Muscle of arm (tissue), 14 donors: ENCODE results near the gene CCDC134. TPM values are rescaled to one million over a fixed set of nuclear protein-coding genes. Genes with fewer than 3 reads are reported as not detected.

ENCODE experiments used
- DNase-seq: peaks from one replicate; pipeline ENCODE4 v3.0.0-alpha.2; 2013
- long read RNA-seq, 11 donors: transcript quantifications; one replicate each; lab custom pipeline, GENCODE V29; 2026
- polyA plus RNA-seq, 12 donors: library from polyadenylated mRNA; unstranded; fragments of 120-200 nt; gene quantifications; one replicate each; pipeline ENCODE4 v1.2.1, GENCODE V29; 2013; ENCODE audit not compliant: insufficient read length in 12 of 12

Gene CCDC134
- 10 to 100 TPM in 5 of 12 donors, 1 to 10 TPM in 6, not detected in 1; 7.6 to 21.0 (median 9.7) TPM for polyA plus RNA-seq
- long read RNA-seq, donor 1, partial matches to known transcripts = 17 of 19 reads
- long read RNA-seq, donor 1, other reads (novel, unspliced or antisense) = 0 of 19 reads
- long read RNA-seq, donor 2, partial matches to known transcripts = 0 of 1 reads
- long read RNA-seq, donor 2, other reads (novel, unspliced or antisense) = 0 of 1 reads
- long read RNA-seq, donor 3, partial matches to known transcripts = 0 of 1 reads
- long read RNA-seq, donor 3, other reads (novel, unspliced or antisense) = 0 of 1 reads
- long read RNA-seq, donor 4 = 0 reads
- long read RNA-seq, donor 5, partial matches to known transcripts = 0 of 2 reads
- long read RNA-seq, donor 5, other reads (novel, unspliced or antisense) = 0 of 2 reads
- long read RNA-seq, donor 6, partial matches to known transcripts = 0 of 3 reads
- long read RNA-seq, donor 6, other reads (novel, unspliced or antisense) = 0 of 3 reads
- long read RNA-seq, donor 7, partial matches to known transcripts = 0 of 1 reads
- long read RNA-seq, donor 7, other reads (novel, unspliced or antisense) = 0 of 1 reads
- long read RNA-seq, donor 8, partial matches to known transcripts = 0 of 4 reads
- long read RNA-seq, donor 8, other reads (novel, unspliced or antisense) = 0 of 4 reads
- long read RNA-seq, donor 9, partial matches to known transcripts = 0 of 2 reads
- long read RNA-seq, donor 9, other reads (novel, unspliced or antisense) = 0 of 2 reads
- long read RNA-seq, donor 10, partial matches to known transcripts = 0 of 4 reads
- long read RNA-seq, donor 10, other reads (novel, unspliced or antisense) = 0 of 4 reads
- long read RNA-seq, donor 11, partial matches to known transcripts = 0 of 1 reads
- long read RNA-seq, donor 11, other reads (novel, unspliced or antisense) = 0 of 1 reads

- peak; percentile 88 for DNase-seq
Measured at GRCh38 chr22:41800348-41801146, at the start of gene CCDC134. Gene CCDC134 (plus strand): TSS chr22:41800679. CDS start chr22:41808891, 8,212 bp downstream.

DNA sequence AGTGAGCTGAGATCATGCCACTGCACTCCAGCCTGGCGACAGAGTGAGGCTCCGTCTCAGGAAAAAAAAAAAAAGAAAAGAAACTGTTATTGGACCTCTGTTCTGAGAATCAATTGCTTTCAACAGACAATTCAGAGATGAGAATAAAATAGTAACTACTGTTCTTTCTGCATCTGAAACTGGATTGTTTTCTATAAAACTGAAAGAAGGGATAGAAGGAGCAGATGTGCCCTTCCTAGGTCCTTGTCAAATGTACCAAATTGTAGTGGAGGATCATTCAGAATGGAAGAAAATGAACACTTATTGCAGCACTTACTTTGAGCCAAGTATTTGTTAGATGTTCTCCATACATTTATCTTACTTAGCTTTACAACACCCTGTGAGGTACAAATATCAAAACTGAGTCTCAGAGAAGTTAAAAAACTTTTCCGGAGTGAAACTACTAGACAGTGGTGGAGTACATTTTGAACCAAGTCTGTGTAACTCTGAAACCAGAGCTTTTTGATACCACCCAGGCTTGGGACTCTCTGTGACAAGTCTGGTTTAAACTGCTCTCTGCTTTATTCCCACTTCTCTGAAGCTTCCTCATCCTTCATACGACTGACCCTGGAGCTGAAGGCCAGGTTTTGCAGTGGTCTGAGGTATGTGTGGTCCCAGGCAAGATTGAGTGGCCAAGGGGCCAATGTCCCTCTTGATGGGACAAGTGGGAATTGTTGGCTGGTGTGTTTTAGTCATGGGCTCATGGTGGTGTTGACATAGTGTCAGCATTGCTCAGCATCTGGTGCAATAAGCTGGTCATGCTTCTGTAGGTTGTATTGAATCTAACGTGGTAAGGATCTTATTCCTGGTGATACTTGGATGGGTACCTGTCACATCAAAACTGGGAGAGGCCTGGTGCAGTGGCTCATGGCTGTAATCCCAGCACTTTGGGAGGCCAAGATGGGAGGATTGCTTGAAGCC is 48.2 kb upstream of the CCDC134 start:
- DNase-seq = no peak

DNA sequence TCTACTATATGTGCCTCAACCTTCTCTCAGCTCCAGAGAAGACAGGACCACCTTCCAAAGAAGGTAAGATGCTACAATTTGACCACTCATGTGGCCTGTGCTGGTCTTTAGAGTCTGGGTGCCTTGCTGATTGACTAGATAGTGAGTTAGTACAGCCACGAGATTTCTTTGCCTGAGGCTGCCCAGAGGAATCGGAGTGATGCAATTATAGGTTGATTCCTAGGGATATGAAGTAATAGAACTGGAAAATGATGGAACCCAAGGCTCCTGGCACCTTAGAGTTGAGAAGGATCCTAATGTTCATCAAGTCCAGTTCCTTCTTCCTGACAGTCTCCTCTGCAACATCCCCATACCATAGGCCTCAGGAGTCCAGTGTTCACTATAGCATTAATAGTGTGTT is 46.5 kb upstream of the CCDC134 start:
- DNase-seq = no peak

DNA sequence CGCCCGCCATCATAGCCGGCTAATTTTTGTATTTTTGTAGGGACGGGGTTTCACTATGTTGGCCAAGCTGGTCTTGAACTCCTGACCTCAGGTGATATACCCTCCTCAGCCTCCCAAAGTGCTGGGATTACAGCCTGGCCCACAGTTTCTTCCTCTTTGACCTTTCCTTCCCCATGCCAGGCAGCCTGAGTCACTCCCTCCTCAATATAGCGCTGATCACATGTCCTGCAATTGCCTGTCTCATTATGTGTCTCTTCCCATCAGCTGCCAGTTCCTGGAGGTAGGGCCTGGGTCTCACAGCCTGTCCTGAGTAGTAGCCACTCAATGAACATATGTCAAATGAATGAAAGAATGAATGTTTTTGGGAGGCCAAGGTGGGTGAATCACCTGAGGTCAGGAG is 43.0 kb upstream of the CCDC134 start:
- DNase-seq = no peak

- DNase-seq = no peak
Measured at GRCh38 chr22:41758231-41758630, 42.2 kb upstream of the CCDC134 start.

GRCh38 chr22:41762980-41763779 is 37.3 kb upstream of the CCDC134 start:
- no peak for DNase-seq

DNA sequence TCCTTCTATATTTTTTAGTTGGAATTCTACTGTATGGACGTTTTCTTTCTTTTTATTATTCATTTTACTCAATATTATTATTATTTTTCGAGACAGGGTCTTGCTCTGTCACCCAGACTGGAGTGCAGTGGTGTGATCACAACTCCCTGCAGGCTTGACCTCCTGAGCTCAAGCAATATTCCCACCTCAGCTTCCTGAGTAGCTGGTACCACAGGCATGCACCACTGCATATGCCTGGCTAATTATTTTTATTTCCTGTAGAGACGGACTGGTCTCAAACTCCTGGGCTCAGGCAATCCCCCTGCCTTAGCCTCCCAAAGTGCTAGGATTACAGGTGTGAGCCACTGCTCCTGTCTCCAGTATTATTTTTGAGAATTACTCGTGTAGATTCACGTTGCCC is 34.0 kb upstream of the CCDC134 start:
- DNase-seq = no peak

DNA sequence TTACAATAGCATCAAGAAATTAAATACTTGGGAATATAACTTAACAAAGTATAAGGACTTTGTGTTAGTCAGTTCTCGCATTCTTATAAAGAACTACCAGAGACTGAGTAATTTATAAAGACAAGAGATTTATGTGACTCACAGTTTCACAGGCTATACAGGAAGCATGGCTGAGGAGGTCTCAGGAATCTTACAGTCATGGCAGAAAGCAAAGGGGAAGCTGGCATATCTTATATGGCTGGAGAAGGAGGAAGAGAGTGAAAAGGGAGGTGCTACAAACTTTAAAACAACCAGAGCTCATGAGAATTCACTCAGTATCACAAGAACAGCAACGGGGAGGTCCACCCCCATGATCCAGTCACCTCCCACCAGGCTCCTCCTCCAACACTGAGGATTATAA is 32.0 kb upstream of the CCDC134 start:
- DNase-seq = no peak

GRCh38 chr22:41770715-41771468 is 29.6 kb upstream of the CCDC134 start:
- DNase-seq = no peak

DNA sequence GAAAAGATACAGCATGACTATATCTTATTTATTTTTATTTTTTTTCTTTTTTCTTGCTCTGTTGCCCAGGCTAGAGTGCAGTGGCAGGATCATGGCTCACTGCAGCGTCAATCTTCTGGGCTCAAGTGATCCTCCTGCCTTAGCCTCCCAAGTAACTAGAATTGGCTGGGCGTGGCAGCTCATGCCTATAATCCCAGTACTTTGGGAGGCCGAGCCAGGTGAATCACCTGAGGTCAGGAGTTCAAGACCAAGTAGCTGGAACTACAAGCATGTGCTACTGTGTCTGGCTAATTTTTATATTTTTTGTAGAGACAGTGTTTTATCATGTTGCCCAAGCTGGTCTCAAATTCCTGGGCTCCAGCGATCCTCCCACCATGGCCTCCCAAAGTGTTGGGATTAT is 28.3 kb upstream of the CCDC134 start:
- no peak for DNase-seq

- no peak for DNase-seq
Measured at GRCh38 chr22:41772645-41773044, 27.8 kb upstream of the CCDC134 start.

GRCh38 chr22:41775338-41775737 is 25.1 kb upstream of the CCDC134 start:
- DNase-seq = no peak

DNA sequence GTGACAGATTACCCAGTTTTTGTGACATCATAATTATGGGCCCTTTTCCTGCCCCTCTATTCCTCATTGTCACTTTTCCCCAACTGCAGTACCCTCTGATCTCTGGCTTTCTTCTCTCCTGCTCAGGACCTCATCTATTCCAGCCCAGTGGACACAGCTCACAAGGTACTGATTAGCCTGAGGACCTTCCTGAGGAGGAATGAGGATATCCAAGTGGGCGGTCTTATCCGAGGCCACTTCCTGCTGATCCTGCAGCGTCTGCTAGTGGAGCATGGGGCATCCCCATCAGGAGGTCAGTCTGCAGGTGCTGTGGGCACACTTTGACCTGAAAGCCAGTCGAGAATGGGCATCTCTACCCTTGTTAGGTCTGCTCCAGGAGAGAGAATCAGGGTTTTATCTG is 24.5 kb upstream of the CCDC134 start:
- DNase-seq = no peak

GRCh38 chr22:41776381-41776780 is 24.1 kb upstream of the CCDC134 start:
- DNase-seq = no peak

DNA sequence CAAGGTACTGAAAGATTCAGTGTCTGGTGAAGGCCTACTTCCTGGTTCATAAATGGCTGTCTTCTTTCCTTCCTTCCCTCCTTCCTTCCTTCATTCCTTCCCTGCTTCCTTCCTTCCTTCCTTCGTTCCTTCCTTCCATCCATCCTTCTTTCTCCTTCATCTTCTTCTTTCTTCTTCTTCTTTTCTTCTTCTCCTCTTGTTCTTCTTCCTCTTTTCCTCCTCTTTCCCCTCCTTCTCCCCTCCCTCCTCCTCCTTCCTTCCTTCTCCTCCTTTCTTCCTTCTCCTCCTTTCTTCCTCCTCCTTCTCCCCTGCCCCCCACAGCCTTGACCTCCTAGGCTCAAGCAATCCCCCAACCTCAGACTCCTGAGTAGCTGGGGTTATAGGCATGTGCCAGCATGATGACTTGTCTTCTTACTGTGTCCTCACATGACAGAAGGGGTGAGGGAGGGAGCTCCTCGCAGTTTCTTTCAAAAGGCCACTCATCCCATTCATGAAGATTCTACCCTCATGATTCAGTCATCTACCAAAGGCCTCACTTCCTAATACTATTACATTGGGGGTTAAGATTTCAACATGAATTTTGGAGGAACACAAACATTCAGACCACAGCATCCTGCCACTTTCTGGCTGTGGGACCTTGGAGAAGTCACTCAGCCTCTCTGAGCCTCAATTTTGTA is 22.6 kb upstream of the CCDC134 start:
- DNase-seq = no peak

- DNase-seq = no peak
Measured at GRCh38 chr22:41779929-41780505, 20.5 kb upstream of the CCDC134 start.

GRCh38 chr22:41780746-41781505 is 19.6 kb upstream of the CCDC134 start:
- no peak for DNase-seq
